M059J (cell line): Measurements from ENCODE around the gene FAM167B. TPM values are rescaled to one million over a fixed set of nuclear protein-coding genes. Genes with fewer than 3 reads are reported as not detected.
A peak's percentile ranks its signal among the peaks of the same experiment; 100 is the strongest.

ENCODE experiments used
- DNase-seq: peaks from one replicate; pipeline ENCODE4 v3.0.0-alpha.2; 2012; ENCODE audit warnings: low read depth
- total RNA-seq: library from RNA; depleted of rRNA; stranded (reverse); fragments of >200 nt; shearing (Covaris generic); gene quantifications from 2 replicates; pipeline ENCODE4 v1.2.3, GENCODE V29; 2014

FAM167B gene
- total RNA-seq, 1 experiment from 2014 or later, result 1.4 TPM

GRCh38 chr1:32223683-32224082 is 23.3 kb upstream of the FAM167B start:
- DNase-seq, result no peak

- no peak for DNase-seq
Measured at GRCh38 chr1:32224285-32224684, 22.7 kb upstream of the FAM167B start.

- DNase-seq, result peak; percentile 38
Measured at GRCh38 chr1:32228771-32229170, 18.3 kb upstream of the FAM167B start.

- DNase-seq, result no peak
Measured at GRCh38 chr1:32231843-32232432, 15.1 kb upstream of the FAM167B start.

GRCh38 chr1:32232558-32233304 is 14.3 kb upstream of the FAM167B start:
- DNase-seq, result no peak

GRCh38 chr1:32234792-32235191 is 12.2 kb upstream of the FAM167B start:
- no peak for DNase-seq

GRCh38 chr1:32239337-32239736 is 7.7 kb upstream of the FAM167B start:
- no peak for DNase-seq

- DNase-seq, result no peak
Measured at GRCh38 chr1:32239790-32240139, 7.3 kb upstream of the FAM167B start.

GRCh38 chr1:32240140-32240951 is 6.7 kb upstream of the FAM167B start:
- peak; percentile 78 for DNase-seq

- DNase-seq, result peak; percentile 80
Measured at GRCh38 chr1:32241001-32241763, 5.8 kb upstream of the FAM167B start.

- DNase-seq, result peak; percentile 28
Measured at GRCh38 chr1:32242341-32242851, 4.6 kb upstream of the FAM167B start.

- DNase-seq, result no peak
Measured at GRCh38 chr1:32247452-32247851, 430 bp downstream of the FAM167B start.

GRCh38 chr1:32247983-32248889 is 1.2 kb downstream of the FAM167B start:
- peak; percentile 76 for DNase-seq

- DNase-seq, result peak; percentile 58
Measured at GRCh38 chr1:32249831-32250525, 3.0 kb downstream of the FAM167B start.

GRCh38 chr1:32250893-32251716 is 4.1 kb downstream of the FAM167B start, which contains the start of gene LCK:
Gene LCK (plus strand): TSS chr1:32251265. CDS start chr1:32274330, 23,065 bp downstream.
- DNase-seq, result no peak

GRCh38 chr1:32255072-32256071 is 8.3 kb downstream of the FAM167B start:
- no peak for DNase-seq

- DNase-seq, result no peak
Measured at GRCh38 chr1:32256473-32257226, 9.6 kb downstream of the FAM167B start.
